WERI-Rb-1 (cell line): ENCODE measurements around the gene GLIPR2.

ENCODE experiments used
- DNase-seq: peaks from one replicate; pipeline ENCODE4 v3.0.0-alpha.2; 2020
- H3K27ac ChIP-seq: fragments of 250-450 bp; sonication (Bioruptor Pico); 2 replicates; pipeline ENCODE4 v1.5.1; 2020; ENCODE audit warnings: mild to moderate bottlenecking, moderate library complexity
- H3K27me3 ChIP-seq: fragments of 250-450 bp; sonication (Bioruptor Pico); 2 replicates; pipeline ENCODE4 v1.5.1; 2021; ENCODE audit warnings: mild to moderate bottlenecking, low read depth, moderate library complexity; ENCODE audit not compliant: insufficient read depth, severe bottlenecking
- H3K36me3 ChIP-seq: fragments of 250-450 bp; sonication (Bioruptor Pico); 2 replicates; pipeline ENCODE4 v1.5.1; 2020; ENCODE audit warnings: mild to moderate bottlenecking, moderate library complexity
- H3K4me3 ChIP-seq: 2 replicates; pipeline ENCODE4 v1.5.1; 2011; ENCODE audit warnings: low read depth, mild to moderate bottlenecking, control low read depth, low read length
- H3K9me3 ChIP-seq: fragments of 250-450 bp; sonication (Bioruptor Pico); 2 replicates; pipeline ENCODE4 v1.5.1; 2021; ENCODE audit warnings: mild to moderate bottlenecking, moderate library complexity; ENCODE audit not compliant: severe bottlenecking
- CTCF ChIP-seq: IDR thresholded peaks from 2 replicates; pipeline ENCODE4 v1.5.1; 2011; ENCODE audit warnings: low read depth, mild to moderate bottlenecking, control low read depth, inconsistent platforms, low read length

The GLIPR2 gene

DNA sequence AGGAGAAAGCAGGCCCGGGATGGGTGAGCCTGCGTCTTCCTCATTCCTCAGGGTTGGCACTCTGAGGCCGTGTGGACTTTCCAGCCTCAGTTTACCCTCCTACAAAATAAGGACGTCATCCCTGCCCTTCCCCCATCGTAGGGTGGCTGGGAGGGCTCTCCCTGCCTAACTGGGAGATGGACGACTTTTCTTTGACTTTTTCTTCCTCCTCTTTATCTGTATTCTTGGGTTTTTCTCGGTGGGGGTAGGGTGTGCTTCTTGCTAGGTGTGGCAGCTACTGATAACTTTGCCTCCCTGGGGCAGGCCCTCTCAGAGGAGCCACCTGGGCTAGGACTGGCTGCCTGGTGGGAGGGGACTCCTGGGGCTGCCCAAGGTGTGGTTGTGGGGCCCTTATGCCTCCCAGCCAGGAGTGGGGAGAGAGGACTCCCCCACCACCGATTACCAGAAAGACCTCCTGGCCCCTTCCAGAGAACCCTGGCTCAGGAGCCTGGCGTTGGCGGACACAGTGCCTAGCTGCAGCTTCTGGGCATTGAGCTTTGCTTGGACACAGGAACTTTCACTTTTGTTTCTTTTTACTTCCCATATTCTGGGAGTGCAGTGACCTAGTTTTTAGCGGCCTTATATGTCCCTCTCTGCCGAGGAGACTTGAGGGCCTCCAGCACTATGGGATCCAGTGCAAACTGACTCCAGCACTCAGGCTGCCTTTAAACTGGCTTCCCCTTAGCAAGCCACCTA lies 6.1 kb downstream of the GLIPR2 start:
- Histone ChIP-seq H3K36me3 (no peaks in the 10 kb centered on the region), H3K27me3 (no peaks in the 10 kb centered on the region), H3K4me3 (no peak overlapping the region), H3K9me3 (peaks cover 4% of the 10 kb centered on the region), H3K27ac (no peak overlapping the region)
- TF ChIP-seq CTCF: no peak
- no peak for DNase-seq

DNA sequence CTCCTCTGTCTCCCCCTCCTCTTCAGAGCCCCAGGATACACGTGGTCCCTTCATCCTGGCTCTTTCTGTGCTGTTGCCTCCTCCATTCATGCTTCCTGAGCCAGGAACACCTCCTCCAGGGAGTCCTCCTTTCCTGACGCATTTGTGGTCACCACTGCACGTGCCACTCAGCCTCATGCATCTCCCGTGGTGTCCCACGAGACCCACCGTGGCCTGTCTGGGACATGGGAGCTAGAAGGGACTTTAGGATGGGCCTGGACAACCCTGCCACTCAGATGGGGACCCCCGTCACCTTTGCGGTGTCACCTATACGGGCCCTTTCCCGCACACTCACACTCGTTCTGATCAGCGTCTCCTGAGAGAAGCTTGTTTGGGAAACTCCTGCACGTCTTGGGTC lies 6.7 kb downstream of the GLIPR2 start:
- H3K36me3 ChIP-seq: no peaks in the 10 kb centered on the region
- no peak for DNase-seq
- H3K27me3 ChIP-seq: no peaks in the 10 kb centered on the region
- H3K9me3 ChIP-seq: peaks cover 4% of the 10 kb centered on the region
- no peak overlapping the region for H3K27ac ChIP-seq
- H3K4me3 ChIP-seq: no peak overlapping the region
- no peak for TF ChIP-seq CTCF

DNA sequence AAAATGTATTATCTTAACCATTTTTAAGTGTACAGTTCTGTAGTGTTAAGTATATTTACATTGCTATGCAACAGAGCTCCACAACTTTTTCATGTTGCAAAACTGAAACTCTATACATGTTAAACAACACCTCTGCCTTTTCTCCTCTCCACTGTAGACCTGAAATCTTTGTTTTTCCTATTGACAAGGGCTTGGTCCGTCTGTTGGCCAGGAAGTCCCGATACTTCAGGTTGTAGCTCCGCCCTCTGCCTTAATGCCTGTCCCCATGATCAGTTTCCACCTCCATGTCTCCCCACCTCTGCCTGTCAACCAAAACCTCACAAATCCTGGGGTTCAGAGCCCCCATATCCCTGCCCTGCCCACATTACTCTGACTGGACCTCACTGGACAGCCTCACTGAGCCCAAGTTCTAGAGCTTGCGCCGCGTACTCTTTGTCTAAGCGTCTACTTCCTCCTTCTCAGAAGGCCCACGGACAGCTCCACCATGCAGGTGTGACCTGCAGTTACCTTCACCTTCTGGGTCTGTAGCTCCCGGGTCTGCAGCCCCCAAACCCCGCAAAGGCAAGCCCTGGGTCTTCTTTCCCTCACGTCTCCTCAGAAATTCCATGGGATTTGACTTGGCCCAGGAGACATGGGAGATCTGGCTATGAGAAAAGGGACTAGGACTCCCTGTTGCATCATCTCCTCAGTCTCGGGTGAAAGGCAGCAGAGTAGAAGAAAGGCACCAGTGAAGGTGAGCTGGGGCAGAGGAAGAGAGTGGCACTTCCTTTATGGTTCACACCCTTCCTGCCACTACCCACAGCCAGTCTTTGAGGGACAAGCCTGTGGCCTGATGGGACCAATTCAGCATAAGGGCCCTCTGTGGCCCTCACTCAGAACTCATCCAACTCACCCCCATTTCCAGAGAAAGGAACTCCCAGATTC lies 8.0 kb downstream of the GLIPR2 start:
- DNase-seq: no peak
- Histone ChIP-seq H3K27me3 (no peaks in the 10 kb centered on the region), H3K27ac (no peak overlapping the region), H3K4me3 (no peak overlapping the region), H3K36me3 (no peaks in the 10 kb centered on the region), H3K9me3 (peaks cover 4% of the 10 kb centered on the region)
- no peak for TF ChIP-seq CTCF

DNA sequence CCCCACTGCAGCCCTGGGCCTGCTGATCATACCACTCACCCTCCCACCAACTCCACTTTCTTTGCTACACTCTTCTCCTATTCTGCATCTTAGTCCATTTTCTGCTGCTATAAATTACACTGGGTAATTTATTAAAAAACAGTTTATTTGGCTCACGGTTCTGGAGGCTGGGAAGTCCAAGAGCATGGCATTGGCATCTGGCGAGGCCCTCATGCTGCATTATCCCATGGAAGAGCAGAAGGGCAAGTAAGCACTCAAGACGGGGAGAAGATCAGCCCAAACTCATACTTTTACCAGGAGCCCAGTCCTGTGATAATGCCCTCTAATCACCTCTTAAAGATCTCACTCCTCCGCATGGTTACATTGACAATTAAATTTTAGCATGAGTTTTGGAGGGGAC lies 9.4 kb downstream of the GLIPR2 start:
- Histone ChIP-seq H3K36me3 (no peaks in the 10 kb centered on the region), H3K27ac (no peak overlapping the region), H3K4me3 (no peak overlapping the region), H3K27me3 (no peaks in the 10 kb centered on the region), H3K9me3 (peaks cover 4% of the 10 kb centered on the region)
- TF ChIP-seq CTCF: no peak
- no peak for DNase-seq

DNA sequence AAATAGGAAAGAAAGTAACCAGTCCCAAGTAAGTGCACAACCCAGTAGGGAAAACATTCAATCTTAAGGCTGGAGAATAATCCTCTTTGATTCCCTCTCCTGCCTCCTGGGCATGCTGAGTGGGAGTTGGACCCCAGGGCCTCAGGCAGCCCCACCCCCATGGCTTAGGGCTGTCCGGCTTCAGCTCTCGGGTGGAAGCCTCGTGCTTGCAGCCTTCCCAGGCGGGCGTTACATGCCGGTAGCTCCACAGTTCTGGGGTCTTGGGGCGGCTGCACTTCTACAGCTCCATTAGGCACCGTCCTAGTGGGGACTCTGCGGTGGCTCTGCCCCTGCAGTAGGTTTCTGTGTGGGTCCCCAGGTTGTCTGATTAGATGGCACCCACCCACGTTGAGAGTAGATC lies 10.1 kb downstream of the GLIPR2 start:
- Histone ChIP-seq H3K9me3 (peaks cover 4% of the 10 kb centered on the region), H3K4me3 (no peak overlapping the region), H3K27me3 (no peaks in the 10 kb centered on the region), H3K36me3 (no peaks in the 10 kb centered on the region), H3K27ac (peak overlapping the region; percentile 24; the same call in 1 of the 2 replicates)
- TF ChIP-seq CTCF: no peak
- DNase-seq: peak; percentile 68
